ENCODE results near the gene MACO1. TPM values are rescaled to one million over a fixed set of nuclear protein-coding genes. Genes with fewer than 3 reads are reported as not detected.
"Not testable (repeated sequence)": the region's sequence is repeated elsewhere in the genome, so short reads cannot be mapped to it uniquely, and the experiment has no call there.

MACO1 gene
- total RNA-seq, 1 experiment from 2014 or later, result 6.3 TPM

- DNase-seq (ENCODE audit: low spot score), result no peak
Observed at GRCh38 chr1:25487628-25488027, 56.9 kb downstream of the MACO1 start.

GRCh38 chr1:25492323-25492722, 61.6 kb downstream of the MACO1 start:
- DNase-seq (ENCODE audit: low spot score), result no peak

- DNase-seq (ENCODE audit: low spot score), result no peak
Observed at GRCh38 chr1:25494952-25495351, 64.3 kb downstream of the MACO1 start.

- no peak for DNase-seq (ENCODE audit: low spot score)
Observed at GRCh38 chr1:25500694-25501093, 70.0 kb downstream of the MACO1 start.

- DNase-seq (ENCODE audit: low spot score), result peak; percentile 21
Observed at GRCh38 chr1:25501235-25502058, 70.8 kb downstream of the MACO1 start.

- DNase-seq (ENCODE audit: low spot score), result no peak
Observed at GRCh38 chr1:25502957-25503356, 72.3 kb downstream of the MACO1 start.

GRCh38 chr1:25503551-25504426, 73.1 kb downstream of the MACO1 start:
- DNase-seq (ENCODE audit: low spot score), result peak; percentile 68

- DNase-seq (ENCODE audit: low spot score), result no peak
Observed at GRCh38 chr1:25504706-25505595, 74.3 kb downstream of the MACO1 start.

- no peak for DNase-seq (ENCODE audit: low spot score)
Observed at GRCh38 chr1:25505656-25506385, 75.1 kb downstream of the MACO1 start.

- DNase-seq (ENCODE audit: low spot score), result not testable (repeated sequence)
Observed at GRCh38 chr1:25506566-25507463, 76.1 kb downstream of the MACO1 start.

- no peak for DNase-seq (ENCODE audit: low spot score)
Observed at GRCh38 chr1:25513666-25514065, 83.0 kb downstream of the MACO1 start.

GRCh38 chr1:25515033-25515432, 84.3 kb downstream of the MACO1 start:
- DNase-seq (ENCODE audit: low spot score), result no peak

GRCh38 chr1:25516686-25517085, 86.0 kb downstream of the MACO1 start:
- no peak for DNase-seq (ENCODE audit: low spot score)

GRCh38 chr1:25517476-25518394, 87.0 kb downstream of the MACO1 start:
- no peak for DNase-seq (ENCODE audit: low spot score)

- DNase-seq (ENCODE audit: low spot score), result no peak
Observed at GRCh38 chr1:25519624-25520023, 88.9 kb downstream of the MACO1 start.

- DNase-seq (ENCODE audit: low spot score), result peak; percentile 74
Observed at GRCh38 chr1:25520446-25521061, 89.9 kb downstream of the MACO1 start.

GRCh38 chr1:25522031-25522655, 91.4 kb downstream of the MACO1 start:
- no peak for DNase-seq (ENCODE audit: low spot score)

GRCh38 chr1:25523542-25523941, 92.8 kb downstream of the MACO1 start:
- DNase-seq (ENCODE audit: low spot score), result peak; percentile 19
